ENCODE data around the gene SIL1. TPM values are rescaled to one million over a fixed set of nuclear protein-coding genes. Genes with fewer than 3 reads are reported as not detected.
"Not testable (repeated sequence)": the region's sequence is repeated elsewhere in the genome, so short reads cannot be mapped to it uniquely, and the experiment has no call there.

Gene SIL1
- total RNA-seq, 1 experiment from 2014 or later: 114 TPM

DNA sequence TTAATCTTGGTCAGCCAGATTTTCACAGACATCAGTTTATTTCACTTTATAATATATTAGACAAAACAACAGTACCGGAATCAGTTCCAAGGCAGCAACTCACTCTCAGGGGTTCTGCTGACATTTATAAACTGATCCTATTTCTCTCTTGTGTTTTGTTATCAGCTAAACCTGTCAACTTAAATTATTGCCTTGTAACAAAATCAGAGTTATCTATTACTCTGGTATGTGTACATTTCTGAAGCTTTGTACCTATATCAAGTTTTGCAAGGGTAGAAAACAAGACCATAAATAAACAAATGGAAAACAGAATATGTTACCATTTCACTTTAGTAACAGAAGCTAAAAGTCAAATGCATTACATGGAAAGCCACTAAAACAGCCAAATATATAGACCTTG is 122.1 kb downstream of the SIL1 start:
- Mint-ChIP-seq H3K36me3 (ENCODE audit: insufficient read depth, unreplicated experiment) (peaks cover 6% of the 10 kb centered on the region), H3K4me3 (ENCODE audit: unreplicated experiment) (no peak overlapping the region), H3K4me1 (ENCODE audit: insufficient read depth, unreplicated experiment) (no peaks in the 10 kb centered on the region), H3K27me3 (ENCODE audit: insufficient read depth, unreplicated experiment) (no peaks in the 10 kb centered on the region), H3K27ac (ENCODE audit: low read depth, unreplicated experiment) (no peak overlapping the region), H3K9me3 (ENCODE audit: unreplicated experiment) (no peaks in the 10 kb centered on the region)
- POLR2A ChIA-PET: interaction anchor here (0.7 to 1.2 kb wide), 3 partner anchors 9 to 123 kb away, joined by 3 to 4 read pairs (median 3); no protein-coding TSS in a partner anchor
- BruUV-seq (replicated peaks): no TSS peak
- CTCF ChIA-PET: interaction anchor here (0.6 to 0.7 kb wide), 2 partner anchors 69 to 234 kb away, joined by 3 read pairs; no protein-coding TSS in a partner anchor
- no peak for DNase-seq (ENCODE audit: unreplicated experiment)
- intact Hi-C loops (cut with micrococcal nuclease): no loop called here
- TF ChIP-seq, protein P1, sequence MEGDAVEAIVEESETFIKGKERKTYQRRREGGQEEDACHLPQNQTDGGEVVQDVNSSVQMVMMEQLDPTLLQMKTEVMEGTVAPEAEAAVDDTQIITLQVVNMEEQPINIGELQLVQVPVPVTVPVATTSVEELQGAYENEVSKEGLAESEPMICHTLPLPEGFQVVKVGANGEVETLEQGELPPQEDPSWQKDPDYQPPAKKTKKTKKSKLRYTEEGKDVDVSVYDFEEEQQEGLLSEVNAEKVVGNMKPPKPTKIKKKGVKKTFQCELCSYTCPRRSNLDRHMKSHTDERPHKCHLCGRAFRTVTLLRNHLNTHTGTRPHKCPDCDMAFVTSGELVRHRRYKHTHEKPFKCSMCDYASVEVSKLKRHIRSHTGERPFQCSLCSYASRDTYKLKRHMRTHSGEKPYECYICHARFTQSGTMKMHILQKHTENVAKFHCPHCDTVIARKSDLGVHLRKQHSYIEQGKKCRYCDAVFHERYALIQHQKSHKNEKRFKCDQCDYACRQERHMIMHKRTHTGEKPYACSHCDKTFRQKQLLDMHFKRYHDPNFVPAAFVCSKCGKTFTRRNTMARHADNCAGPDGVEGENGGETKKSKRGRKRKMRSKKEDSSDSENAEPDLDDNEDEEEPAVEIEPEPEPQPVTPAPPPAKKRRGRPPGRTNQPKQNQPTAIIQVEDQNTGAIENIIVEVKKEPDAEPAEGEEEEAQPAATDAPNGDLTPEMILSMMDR (IDR thresholded peaks at IDR 0.05; ENCODE audit: unreplicated experiment): no peak

DNA sequence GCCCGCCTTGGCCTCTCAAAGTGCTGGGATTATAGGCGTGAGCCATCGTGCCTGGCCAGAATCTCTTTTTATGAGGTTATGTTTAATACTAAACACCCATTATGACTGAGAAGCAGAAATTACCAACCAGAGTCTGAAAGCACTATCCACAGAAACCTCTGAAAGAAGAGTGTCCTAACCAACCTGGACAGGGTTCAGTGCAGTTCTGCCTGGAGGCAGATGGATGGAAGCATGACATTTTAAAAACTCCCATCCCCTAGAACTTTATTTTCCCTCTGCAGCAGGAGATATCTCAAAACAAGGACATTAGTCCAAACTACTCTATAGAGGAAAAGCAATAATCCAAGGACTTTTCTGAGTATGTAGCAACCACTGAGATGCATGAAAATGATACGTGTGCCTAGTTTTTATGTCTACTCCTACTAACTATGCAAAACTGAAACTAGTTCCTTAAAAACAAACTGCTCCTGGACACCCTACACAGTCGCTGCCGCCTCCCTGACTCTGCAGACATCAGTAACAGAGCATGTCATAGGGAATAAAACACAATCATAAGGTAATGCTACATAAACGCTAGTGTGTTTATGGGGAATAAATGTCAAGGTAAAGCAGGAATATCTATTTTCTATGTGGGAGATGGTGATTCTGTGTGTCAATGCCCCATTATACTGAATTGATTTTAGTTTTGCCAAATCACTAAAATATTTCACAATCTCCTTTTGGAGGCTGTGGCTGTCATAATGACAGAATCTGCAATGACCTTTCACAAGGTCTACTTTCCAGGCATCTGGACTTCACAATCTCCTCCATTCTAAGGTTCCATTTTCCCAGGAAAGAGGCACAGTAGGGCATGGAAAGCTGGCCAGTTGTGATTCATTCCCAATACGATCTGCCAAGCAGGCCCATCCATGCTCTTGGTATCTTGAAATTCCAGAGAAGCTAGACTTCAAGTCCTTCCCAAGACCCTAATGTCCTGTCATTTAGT is 122.8 kb downstream of the SIL1 start:
- H3K36me3 Mint-ChIP-seq (ENCODE audit: insufficient read depth, unreplicated experiment): peaks cover 6% of the 10 kb centered on the region
- no peaks in the 10 kb centered on the region for H3K9me3 Mint-ChIP-seq (ENCODE audit: unreplicated experiment)
- no peak overlapping the region for H3K27ac Mint-ChIP-seq (ENCODE audit: low read depth, unreplicated experiment)
- no peak overlapping the region for H3K4me3 Mint-ChIP-seq (ENCODE audit: unreplicated experiment)
- DNase-seq (ENCODE audit: unreplicated experiment): no peak
- POLR2A ChIA-PET: no interaction called here
- no TSS peak for BruUV-seq (replicated peaks)
- TF ChIP-seq, protein P1 (IDR thresholded peaks at IDR 0.05; ENCODE audit: unreplicated experiment): no peak
- intact Hi-C loops (cut with micrococcal nuclease): no loop called here
- no peaks in the 10 kb centered on the region for H3K27me3 Mint-ChIP-seq (ENCODE audit: insufficient read depth, unreplicated experiment)
- CTCF ChIA-PET: interaction anchor here (0.6 to 0.7 kb wide), 2 partner anchors 233 to 1927 kb away, joined by 3 read pairs; no protein-coding TSS in a partner anchor
- H3K4me1 Mint-ChIP-seq (ENCODE audit: insufficient read depth, unreplicated experiment): no peaks in the 10 kb centered on the region

DNA sequence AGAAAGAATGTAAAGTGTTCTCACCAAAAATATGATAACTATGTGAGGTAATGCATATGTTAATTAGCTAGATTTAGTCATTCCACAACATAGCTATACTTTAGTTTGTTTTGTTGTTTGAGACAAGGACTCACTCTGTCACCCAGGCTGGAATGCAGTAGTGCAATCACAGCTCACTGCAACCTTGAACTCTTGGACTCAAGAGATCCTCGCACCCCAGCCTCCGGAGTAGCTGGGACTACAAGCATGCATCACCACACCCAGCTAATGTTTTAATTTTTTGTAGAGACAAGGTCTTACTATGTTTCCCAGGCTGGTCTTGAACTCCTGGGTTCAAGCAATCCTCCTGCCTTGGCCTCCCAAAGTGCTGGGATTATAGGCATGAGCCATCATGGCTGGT is 124.2 kb downstream of the SIL1 start:
- H3K4me3 Mint-ChIP-seq (ENCODE audit: unreplicated experiment); H3K27ac Mint-ChIP-seq (ENCODE audit: low read depth, unreplicated experiment); H3K27me3 Mint-ChIP-seq (ENCODE audit: insufficient read depth, unreplicated experiment); BruUV-seq (replicated peaks); intact Hi-C loops (cut with micrococcal nuclease); H3K36me3 Mint-ChIP-seq (ENCODE audit: insufficient read depth, unreplicated experiment); DNase-seq (ENCODE audit: unreplicated experiment); H3K4me1 Mint-ChIP-seq (ENCODE audit: insufficient read depth, unreplicated experiment); H3K9me3 Mint-ChIP-seq (ENCODE audit: unreplicated experiment): not testable (repeated sequence)
- ChIA-PET CTCF (interaction anchor here (0.6 to 0.8 kb wide), 3 partner anchors 126 to 279 kb away, joined by 3 to 4 read pairs (median 3); no protein-coding TSS in a partner anchor), POLR2A (interaction anchor here (0.6 to 2.4 kb wide), 3 partner anchors 11 to 92 kb away, joined by 3 to 6 read pairs (median 3); no protein-coding TSS in a partner anchor)

DNA sequence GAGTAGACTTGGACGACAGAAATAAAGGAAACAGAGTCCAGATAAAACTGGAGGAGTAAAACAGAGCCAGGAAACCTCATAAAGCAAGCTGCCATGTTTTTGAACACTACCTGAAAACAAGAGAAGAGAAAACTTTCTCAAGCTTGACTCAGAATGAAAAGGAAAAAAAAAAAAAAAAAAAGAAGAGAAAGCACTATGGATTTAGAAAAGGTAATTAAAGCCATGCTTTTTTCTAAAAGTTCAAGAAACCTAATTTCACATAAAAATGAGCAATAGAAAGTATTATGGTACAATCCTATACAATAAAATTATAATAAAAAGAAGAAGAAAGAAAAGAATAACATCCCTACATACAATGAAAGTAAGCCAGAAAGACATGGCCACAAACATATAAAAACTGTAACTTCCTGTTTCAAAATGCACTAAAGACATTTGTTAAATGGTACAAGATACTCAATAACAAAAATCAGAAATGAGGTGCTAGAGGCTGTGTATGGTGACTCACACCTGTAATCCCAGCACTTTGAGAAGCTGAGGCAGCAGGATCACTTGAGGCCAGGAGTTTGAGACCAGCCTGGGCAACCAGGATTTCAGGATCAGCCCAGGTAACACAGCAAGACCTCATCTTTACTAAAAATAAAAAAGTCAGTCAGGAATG is 129.5 kb downstream of the SIL1 start:
- peaks cover 7% of the 10 kb centered on the region for H3K36me3 Mint-ChIP-seq (ENCODE audit: insufficient read depth, unreplicated experiment)
- no TSS peak for BruUV-seq (replicated peaks)
- H3K4me3 Mint-ChIP-seq (ENCODE audit: unreplicated experiment): no peak overlapping the region
- no peaks in the 10 kb centered on the region for H3K27me3 Mint-ChIP-seq (ENCODE audit: insufficient read depth, unreplicated experiment)
- no peak overlapping the region for H3K27ac Mint-ChIP-seq (ENCODE audit: low read depth, unreplicated experiment)
- peaks cover 11% of the 10 kb centered on the region for H3K4me1 Mint-ChIP-seq (ENCODE audit: insufficient read depth, unreplicated experiment)
- intact Hi-C loops (cut with micrococcal nuclease): no loop called here
- H3K9me3 Mint-ChIP-seq (ENCODE audit: unreplicated experiment): no peaks in the 10 kb centered on the region
- POLR2A ChIA-PET: interaction anchor here (1.5 kb wide), 1 partner anchor 8 kb away, joined by 4 read pairs; no protein-coding TSS in a partner anchor
- DNase-seq (ENCODE audit: unreplicated experiment): no peak
- CTCF ChIA-PET: interaction anchor here (0.7 to 0.9 kb wide), 3 partner anchors 9 to 198 kb away, joined by 3 to 4 read pairs (median 3); no protein-coding TSS in a partner anchor
- TF ChIP-seq, protein P1 (IDR thresholded peaks at IDR 0.05; ENCODE audit: unreplicated experiment): no peak

Data from MCF 10A (cell line).